GM13977 (cell line): ENCODE data around the gene CHD1L.

Experiments used
- DNase-seq: peaks from one replicate; pipeline ENCODE4 v3.0.0; 2012; ENCODE audit warnings: low spot score
- in situ Hi-C: fragments of 300-500 bp; cut with MboI; formaldehyde crosslinking; loops from one replicate; pipeline ENCODE4 v1.12.0; 2022; ENCODE audit warnings: low sequenced_read_pairs, low pct_unique_long_range_greater_than_20kb, mixed read lengths, inconsistent platforms; ENCODE audit not compliant: unreplicated experiment
- TF ChIP-seq, protein P1 (sequence below): IDR thresholded peaks from 2 replicates; pipeline ENCODE4 v1.5.1; 2012; ENCODE audit warnings: mild to moderate bottlenecking, control low read depth; ENCODE audit not compliant: insufficient read depth; ENCODE audit errors: extremely low read depth, missing control alignments

Gene CHD1L

DNA sequence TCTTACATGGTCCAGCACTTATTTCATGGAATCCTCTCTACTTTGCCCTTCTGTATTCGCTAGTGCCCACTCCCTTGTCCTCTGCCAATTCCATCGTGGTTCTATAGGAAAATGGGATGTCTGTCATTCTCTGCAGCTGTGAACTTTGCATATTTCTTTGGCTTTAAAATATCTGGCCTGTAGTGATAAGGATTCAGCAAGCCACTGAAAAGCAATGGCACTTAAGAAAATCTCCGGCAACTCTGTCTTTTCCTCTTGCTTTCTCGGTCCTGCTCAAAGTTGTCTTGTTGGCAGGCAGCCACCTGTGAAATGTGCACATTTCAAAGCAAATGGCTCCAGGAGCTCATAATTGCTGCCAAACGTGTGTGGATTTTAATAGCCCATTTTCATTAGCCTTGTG is 91.8 kb downstream of the CHD1L start:
- DNase-seq: no peak
- in situ Hi-C loops: no loop called here
- TF ChIP-seq, protein P1, sequence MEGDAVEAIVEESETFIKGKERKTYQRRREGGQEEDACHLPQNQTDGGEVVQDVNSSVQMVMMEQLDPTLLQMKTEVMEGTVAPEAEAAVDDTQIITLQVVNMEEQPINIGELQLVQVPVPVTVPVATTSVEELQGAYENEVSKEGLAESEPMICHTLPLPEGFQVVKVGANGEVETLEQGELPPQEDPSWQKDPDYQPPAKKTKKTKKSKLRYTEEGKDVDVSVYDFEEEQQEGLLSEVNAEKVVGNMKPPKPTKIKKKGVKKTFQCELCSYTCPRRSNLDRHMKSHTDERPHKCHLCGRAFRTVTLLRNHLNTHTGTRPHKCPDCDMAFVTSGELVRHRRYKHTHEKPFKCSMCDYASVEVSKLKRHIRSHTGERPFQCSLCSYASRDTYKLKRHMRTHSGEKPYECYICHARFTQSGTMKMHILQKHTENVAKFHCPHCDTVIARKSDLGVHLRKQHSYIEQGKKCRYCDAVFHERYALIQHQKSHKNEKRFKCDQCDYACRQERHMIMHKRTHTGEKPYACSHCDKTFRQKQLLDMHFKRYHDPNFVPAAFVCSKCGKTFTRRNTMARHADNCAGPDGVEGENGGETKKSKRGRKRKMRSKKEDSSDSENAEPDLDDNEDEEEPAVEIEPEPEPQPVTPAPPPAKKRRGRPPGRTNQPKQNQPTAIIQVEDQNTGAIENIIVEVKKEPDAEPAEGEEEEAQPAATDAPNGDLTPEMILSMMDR: no peak

DNA sequence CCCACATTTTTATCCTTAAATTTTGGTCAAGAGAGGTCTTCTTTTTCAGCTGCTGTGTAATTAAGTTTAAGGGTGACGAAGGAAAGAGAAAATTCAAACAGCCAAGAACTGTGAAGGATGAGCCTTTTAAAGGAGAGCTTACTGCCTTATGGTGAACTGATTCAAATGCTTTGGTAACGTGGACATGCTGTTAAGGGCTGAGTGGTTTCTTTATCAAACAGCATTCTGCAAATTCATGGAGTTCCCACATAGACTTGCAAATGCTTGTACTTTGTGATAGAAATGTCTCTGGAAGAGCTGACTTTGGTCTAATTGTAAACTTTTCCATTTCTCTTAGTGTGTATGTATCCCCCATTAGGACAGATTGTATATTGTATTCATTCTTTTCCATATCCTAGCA is 93.8 kb downstream of the CHD1L start:
- TF ChIP-seq, protein P1: no peak
- no peak for DNase-seq
- in situ Hi-C loops: no loop called here

DNA sequence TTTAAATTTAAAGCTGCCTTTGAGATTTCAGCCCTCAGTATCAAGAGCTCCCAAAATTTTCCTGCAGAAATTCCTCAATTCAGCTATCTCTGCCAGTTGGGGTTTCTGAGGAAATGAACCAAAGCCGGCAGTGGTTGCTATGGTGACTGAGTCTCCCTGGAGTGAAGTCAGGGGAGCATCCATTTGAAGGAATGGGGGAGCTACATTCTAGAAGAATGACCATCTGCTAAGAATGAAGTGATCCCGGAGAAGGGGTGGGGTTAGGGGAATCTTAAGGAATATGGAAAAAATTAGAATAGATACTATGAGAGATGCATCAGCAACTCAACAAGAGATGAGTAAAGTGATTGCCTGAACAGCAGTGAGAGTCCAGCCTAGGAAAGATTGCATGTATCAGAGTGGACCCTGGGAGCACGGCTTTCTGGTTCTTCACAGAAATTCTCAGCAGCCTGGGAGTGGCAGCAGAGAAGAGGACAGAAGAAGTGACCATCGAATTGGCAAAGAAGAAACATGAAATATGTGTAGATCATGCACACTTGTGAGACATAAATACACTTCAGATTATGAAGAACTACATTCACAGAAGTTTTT is 94.7 kb downstream of the CHD1L start:
- no peak for DNase-seq
- in situ Hi-C loops: no loop called here
- TF ChIP-seq, protein P1: no peak

DNA sequence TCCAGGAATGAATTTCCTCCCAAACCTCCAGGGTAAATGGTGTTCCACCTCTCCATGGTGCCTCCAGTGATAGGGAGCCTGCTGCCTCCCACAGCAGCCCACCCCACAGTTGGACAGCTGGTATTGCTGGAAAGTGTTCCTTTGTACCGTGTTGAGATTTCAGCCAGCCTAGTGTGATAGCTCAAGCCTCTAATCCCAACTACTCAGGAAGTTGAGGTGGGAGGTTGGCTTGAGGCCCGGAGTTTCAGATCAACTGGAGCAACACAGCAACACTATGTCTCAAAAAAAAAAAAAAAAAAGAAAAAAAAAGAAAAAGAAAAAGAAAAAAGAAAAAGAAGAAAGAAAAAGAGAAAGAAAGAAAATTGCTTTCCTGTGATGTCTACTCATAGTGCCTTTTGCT is 96.1 kb downstream of the CHD1L start:
- DNase-seq: no peak
- TF ChIP-seq, protein P1: no peak
- in situ Hi-C loops: no loop called here

DNA sequence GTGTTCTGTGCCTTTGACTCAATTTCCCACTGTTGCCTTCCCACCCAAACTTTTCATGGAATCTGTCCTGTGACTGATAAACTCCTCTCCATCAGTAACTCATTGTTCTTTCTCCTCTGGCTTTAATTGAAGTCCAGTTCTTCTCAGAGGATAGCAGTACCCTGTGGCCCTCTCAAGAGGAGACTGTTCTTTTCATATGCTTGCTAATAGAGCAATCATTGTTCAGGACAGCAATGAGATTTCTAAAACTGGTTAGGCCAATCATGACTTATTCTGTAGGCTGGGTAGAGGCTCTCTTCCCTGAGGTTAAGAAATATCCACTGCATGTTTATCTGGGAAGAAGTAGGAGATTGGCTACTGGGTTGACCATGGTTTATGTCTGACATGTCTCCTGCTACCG is 98.8 kb downstream of the CHD1L start:
- in situ Hi-C loops: no loop called here

More for the DNA sequence above, 98.8 kb downstream of the CHD1L start:
- TF ChIP-seq, protein P1: no peak
- DNase-seq: no peak
